SHP77 treated with DMSO at 0.1 percent for 48 hours (cell line): Measurements from ENCODE around the gene DPF3.

Experiments
- DNase-seq: peaks from one replicate; lab custom pipeline; 2025; lab: John Stamatoyannopoulos, UW

DPF3 gene

GRCh38 chr14:72839753-72840607 lies 53.9 kb downstream of the DPF3 start:
- no peak for DNase-seq

GRCh38 chr14:72839351-72839750 lies 54.5 kb downstream of the DPF3 start:
- no peak for DNase-seq

GRCh38 chr14:72836085-72836484 lies 57.8 kb downstream of the DPF3 start:
- no peak for DNase-seq

GRCh38 chr14:72833174-72833573 lies 60.7 kb downstream of the DPF3 start:
- DNase-seq = no peak

- DNase-seq = no peak
Observed at GRCh38 chr14:72830786-72831594, 62.9 kb downstream of the DPF3 start.

GRCh38 chr14:72830356-72830755 lies 63.5 kb downstream of the DPF3 start:
- no peak for DNase-seq

- no peak for DNase-seq
Observed at GRCh38 chr14:72828604-72829003, 65.3 kb downstream of the DPF3 start.

GRCh38 chr14:72826039-72826438 lies 67.9 kb downstream of the DPF3 start:
- DNase-seq = no peak

- no peak for DNase-seq
Observed at GRCh38 chr14:72825486-72825885, 68.4 kb downstream of the DPF3 start.

- no peak for DNase-seq
Observed at GRCh38 chr14:72824051-72824450, 69.8 kb downstream of the DPF3 start.

- DNase-seq = no peak
Observed at GRCh38 chr14:72822946-72823611, 70.8 kb downstream of the DPF3 start.

- no peak for DNase-seq
Observed at GRCh38 chr14:72818998-72819397, 74.9 kb downstream of the DPF3 start.

- DNase-seq = no peak
Observed at GRCh38 chr14:72816287-72816686, 77.6 kb downstream of the DPF3 start.

- no peak for DNase-seq
Observed at GRCh38 chr14:72815430-72815829, 78.5 kb downstream of the DPF3 start.

GRCh38 chr14:72812292-72812851 lies 81.5 kb downstream of the DPF3 start:
- DNase-seq = no peak

GRCh38 chr14:72810201-72810600 lies 83.7 kb downstream of the DPF3 start:
- DNase-seq = no peak

GRCh38 chr14:72809063-72809462 lies 84.8 kb downstream of the DPF3 start:
- no peak for DNase-seq

GRCh38 chr14:72808564-72808963 lies 85.3 kb downstream of the DPF3 start:
- no peak for DNase-seq

GRCh38 chr14:72802588-72802946 lies 91.3 kb downstream of the DPF3 start:
- no peak for DNase-seq

GRCh38 chr14:72801836-72802587 lies 91.9 kb downstream of the DPF3 start:
- no peak for DNase-seq

GRCh38 chr14:72801381-72801812 lies 92.5 kb downstream of the DPF3 start:
- DNase-seq = no peak
